ENCODE data around the gene SCFD1. TPM values are rescaled to one million over a fixed set of nuclear protein-coding genes. Genes with fewer than 3 reads are reported as not detected.

SCFD1 gene
- total and polyA plus RNA-seq, 4 donors = 24.6 to 82.1 (median 52.6) TPM

- 79% methylated on average over 7 of the region's 7 CpGs for WGBS
- Histone ChIP-seq H3K4me1 (ENCODE audit: control insufficient read depth in 4 of 4, insufficient read depth in 4 of 4, low read length in 3 of 4) (peaks cover 4 to 24% (median 14%) of the 10 kb centered on the region in 4 donors), H3K27me3 (ENCODE audit: control insufficient read depth in 4 of 4, insufficient read depth in 4 of 4, low read length in 3 of 4) (no peaks in the 10 kb centered on the region), H3K9me3 (ENCODE audit: control insufficient read depth in 4 of 4, low read length in 3 of 4) (no peaks in the 10 kb centered on the region), H3K36me3 (ENCODE audit: control insufficient read depth in 4 of 4, insufficient read depth in 3 of 4, low read depth in 1 of 4, low read length in 3 of 4) (peaks cover 0 to 4% (median 0%) of the 10 kb centered on the region in 4 donors), H3K27ac (ENCODE audit: low read depth in 1 of 2, low read length in 2 of 2) (no peak overlapping the region), H3K9ac (ENCODE audit: low read depth in 1 of 2, low read length in 2 of 2) (peak overlapping the region in 1 of 2 donors; percentile 99), H3K4me3 (ENCODE audit: low read depth in 1 of 3, low read length in 3 of 3) (peak overlapping the region; percentile 66 to 96 (median 87))
- no peak for TF ChIP-seq FOXA1 (IDR thresholded peaks at IDR 0.05)
- no peak for TF ChIP-seq ZBTB33 (IDR thresholded peaks at IDR 0.05)
- no peak for TF ChIP-seq HNF4G (IDR thresholded peaks at IDR 0.05)
- TF ChIP-seq JUND (IDR thresholded peaks at IDR 0.05) = no peak
- TF ChIP-seq CTCF (IDR thresholded peaks at IDR 0.05; ENCODE audit: low read depth, low read length, missing input control) = no peak
- no peak for TF ChIP-seq MAX (IDR thresholded peaks at IDR 0.05)
- no peak for TF ChIP-seq EGR1 (IDR thresholded peaks at IDR 0.05; ENCODE audit: low read depth in 2 of 2)
- TF ChIP-seq NR2F2 (IDR thresholded peaks at IDR 0.05) = no peak
- no peak for TF ChIP-seq RXRA (IDR thresholded peaks at IDR 0.05)
- TF ChIP-seq REST (IDR thresholded peaks at IDR 0.05) = no peak
- TF ChIP-seq RAD21 (IDR thresholded peaks at IDR 0.05) = no peak
- TF ChIP-seq FOXA2 (IDR thresholded peaks at IDR 0.05) = no peak
- TF ChIP-seq TAF1 (conservative IDR thresholded peaks at IDR 0.05) = no peak
- DNase-seq (ENCODE audit: low spot score) = no peak
Measured at GRCh38 chr14:30623412-30624131, 1.5 kb downstream of the SCFD1 start.

- Histone ChIP-seq H3K27ac (ENCODE audit: low read depth in 1 of 2, low read length in 2 of 2) (no peak overlapping the region), H3K36me3 (ENCODE audit: control insufficient read depth in 4 of 4, insufficient read depth in 3 of 4, low read depth in 1 of 4, low read length in 3 of 4) (peaks cover 0 to 4% (median 0%) of the 10 kb centered on the region in 4 donors), H3K9me3 (ENCODE audit: control insufficient read depth in 4 of 4, low read length in 3 of 4) (no peaks in the 10 kb centered on the region), H3K4me1 (ENCODE audit: control insufficient read depth in 4 of 4, insufficient read depth in 4 of 4, low read length in 3 of 4) (peaks cover 4 to 24% (median 14%) of the 10 kb centered on the region in 4 donors), H3K27me3 (ENCODE audit: control insufficient read depth in 4 of 4, insufficient read depth in 4 of 4, low read length in 3 of 4) (no peaks in the 10 kb centered on the region), H3K4me3 (ENCODE audit: low read depth in 1 of 3, low read length in 3 of 3) (no peak overlapping the region), H3K9ac (ENCODE audit: low read depth in 1 of 2, low read length in 2 of 2) (peak overlapping the region in 1 of 2 donors; percentile 9)
- no peak for DNase-seq (ENCODE audit: low spot score)
- TF ChIP-seq EGR1 (IDR thresholded peaks at IDR 0.05; ENCODE audit: low read depth in 2 of 2) = no peak
- 95% methylated on average over 5 of the region's 5 CpGs for WGBS
Measured at GRCh38 chr14:30624132-30624423, 2.0 kb downstream of the SCFD1 start.
